GM23338 (cell line): ENCODE measurements around the gene APOM. TPM values are rescaled to one million over a fixed set of nuclear protein-coding genes. Genes with fewer than 3 reads are reported as not detected.

Source experiments
- ATAC-seq: fragments of 200-7000 bp; cut with Tn5 transposase; 3 replicates; pipeline ENCODE4 v1.9.1; 2020
- DNase-seq: peaks from one replicate; pipeline ENCODE4 v3.0.0-alpha.2; 2015; ENCODE audit warnings: low spot score
- H2AFZ ChIP-seq: fragments of 200-600 bp; sonication (generic); 2 replicates; pipeline ENCODE4 v1.8.0; 2016; ENCODE audit warnings: antibody characterized with exemption, mild to moderate bottlenecking, moderate library complexity
- H3F3A ChIP-seq: fragments of 200-600 bp; sonication (generic); replicated peaks from 2 replicates; pipeline ENCODE4 v1.8.0; 2017; ENCODE audit warnings: antibody characterized with exemption, mixed run types, low read depth
- H3K27ac ChIP-seq: fragments of 200-600 bp; sonication (generic); 2 replicates; pipeline ENCODE4 v1.6.1; 2016; ENCODE audit warnings: low read depth
- H3K27me3 ChIP-seq: fragments of 200-600 bp; sonication (generic); 2 replicates; pipeline ENCODE4 v1.8.0; 2016; ENCODE audit warnings: mild to moderate bottlenecking, mixed run types, moderate library complexity; ENCODE audit not compliant: insufficient read depth
- H3K36me3 ChIP-seq: fragments of 200-600 bp; sonication (generic); 2 replicates; pipeline ENCODE4 v1.8.0; 2016; ENCODE audit warnings: mild to moderate bottlenecking; ENCODE audit not compliant: insufficient read depth
- H3K4me1 ChIP-seq: fragments of 200-600 bp; sonication (generic); 2 replicates; pipeline ENCODE4 v1.8.0; 2016; ENCODE audit warnings: mild to moderate bottlenecking, moderate library complexity; ENCODE audit not compliant: insufficient read depth
- H3K4me2 ChIP-seq: fragments of 200-600 bp; sonication (generic); 2 replicates; pipeline ENCODE4 v1.7.1; 2017; ENCODE audit warnings: mixed run types
- H3K4me3 ChIP-seq: fragments of 200-600 bp; sonication (generic); 2 replicates; pipeline ENCODE4 v1.6.1; 2016; ENCODE audit warnings: mixed run types
- H3K79me2 ChIP-seq: fragments of 200-600 bp; sonication (generic); replicated peaks from 2 replicates; pipeline ENCODE4 v1.8.0; 2017; ENCODE audit warnings: mild to moderate bottlenecking; ENCODE audit not compliant: insufficient read depth
- H3K9me2 ChIP-seq: fragments of 200-600 bp; sonication (generic); 2 replicates; pipeline ENCODE4 v1.8.0; 2017; ENCODE audit not compliant: insufficient read depth
- H4K20me1 ChIP-seq: fragments of 200-600 bp; sonication (generic); replicated peaks from 2 replicates; pipeline ENCODE4 v1.8.0; 2017; ENCODE audit warnings: mild to moderate bottlenecking; ENCODE audit not compliant: insufficient read depth
- H3K27ac Mint-ChIP-seq: 2 replicates; pipeline ENCODE4 v1.8.0; 2020; ENCODE audit warnings: inconsistent platforms, mild to moderate bottlenecking, moderate library complexity, mixed read lengths
- H3K27me3 Mint-ChIP-seq: 3 replicates; pipeline ENCODE4 v1.8.0; 2022; ENCODE audit warnings: low read depth, mild to moderate bottlenecking, moderate library complexity, mixed read lengths, inconsistent platforms; ENCODE audit not compliant: insufficient read depth, poor library complexity
- H3K36me3 Mint-ChIP-seq: 3 replicates; pipeline ENCODE4 v1.8.0; 2021; ENCODE audit warnings: low read depth, mild to moderate bottlenecking, inconsistent platforms, moderate library complexity, mixed read lengths
- H3K4me1 Mint-ChIP-seq: 3 replicates; pipeline ENCODE4 v1.8.0; 2020; ENCODE audit warnings: mild to moderate bottlenecking, inconsistent platforms, mixed read lengths
- H3K4me3 Mint-ChIP-seq: 3 replicates; pipeline ENCODE4 v1.8.0; 2021; ENCODE audit warnings: moderate library complexity, mild to moderate bottlenecking, inconsistent platforms, mixed read lengths
- H3K9me3 Mint-ChIP-seq: 3 replicates; pipeline ENCODE4 v1.8.0; 2020; ENCODE audit warnings: moderate library complexity, mild to moderate bottlenecking, inconsistent platforms, mixed read lengths
- CREB1 ChIP-seq: fragments of 250-450 bp; sonication (Bioruptor Pico); IDR thresholded peaks from 2 replicates; pipeline ENCODE4 v1.5.0; 2020; ENCODE audit warnings: low read depth, mild to moderate bottlenecking, moderate library complexity
- ETS1 ChIP-seq: IDR thresholded peaks from 2 replicates; pipeline ENCODE4 v1.6.1; 2016; ENCODE audit warnings: antibody characterized with exemption
- EZH2 ChIP-seq: fragments of 200-600 bp; sonication (generic); IDR thresholded peaks from one replicate; pipeline ENCODE4 v1.8.0; 2017; ENCODE audit warnings: antibody characterized with exemption, mild to moderate bottlenecking, low read depth; ENCODE audit not compliant: unreplicated experiment
- EZH2phosphoT487 ChIP-seq: fragments of 200-600 bp; sonication (generic); IDR thresholded peaks from one replicate; pipeline ENCODE4 v1.8.1; 2018; ENCODE audit warnings: antibody characterized with exemption; ENCODE audit not compliant: unreplicated experiment
- JUNB ChIP-seq: IDR thresholded peaks from one replicate; pipeline ENCODE4 v1.6.1; 2016; ENCODE audit warnings: antibody characterized with exemption; ENCODE audit not compliant: unreplicated experiment
- NANOG ChIP-seq: IDR thresholded peaks from 2 replicates; pipeline ENCODE4 v1.6.1; 2016; ENCODE audit warnings: antibody characterized with exemption, borderline replicate concordance
- POLR2AphosphoS5 ChIP-seq: IDR thresholded peaks from 2 replicates; pipeline ENCODE4 v1.6.1; 2016; ENCODE audit warnings: antibody characterized with exemption, low read depth
- STAT1 ChIP-seq: IDR thresholded peaks from one replicate; pipeline ENCODE4 v1.6.1; 2016; ENCODE audit warnings: antibody characterized with exemption; ENCODE audit not compliant: unreplicated experiment
- ZNF114 ChIP-seq: fragments of 250-450 bp; sonication (Bioruptor Pico); IDR thresholded peaks from 2 replicates; pipeline ENCODE4 v1.5.0; 2020; ENCODE audit warnings: mild to moderate bottlenecking, moderate library complexity
- ZNF331 ChIP-seq: fragments of 250-450 bp; sonication (Bioruptor Pico); IDR thresholded peaks from 2 replicates; pipeline ENCODE4 v1.5.0; 2020; ENCODE audit warnings: low read depth, mild to moderate bottlenecking, moderate library complexity
- polyA plus RNA-seq: library from polyadenylated mRNA; unstranded; fragments of >200 nt; fragmentation: Nextera tagmentation; extraction: Ambion mirVana; gene quantifications from 2 replicates; pipeline ENCODE4 v1.2.1, GENCODE V29; 2016
- total RNA-seq: library from RNA; depleted of rRNA; stranded (reverse); fragments of >200 nt; shearing (Covaris generic); gene quantifications from 2 replicates; pipeline ENCODE4 v1.2.3, GENCODE V29; 2014
- TF ChIP-seq, protein P1 (sequence below): IDR thresholded peaks from one replicate; pipeline ENCODE4 v1.6.1; 2018; ENCODE audit warnings: antibody characterized with exemption; ENCODE audit not compliant: unreplicated experiment
- TF ChIP-seq, protein P2 (sequence below), 2 experiments: fragments of 200-600 bp in 1 of 2; sonication (generic) in 1 of 2; conservative IDR thresholded peaks; 2 replicates each; pipeline versions ENCODE4 v1.5.1 to v1.6.1; 2016 to 2017; ENCODE audit warnings: antibody characterized with exemption in 2 of 2, low read depth in 2 of 2, mild to moderate bottlenecking in 2 of 2, moderate library complexity in 1 of 2
- TF ChIP-seq, protein P3 (sequence below): fragments of 250-450 bp; sonication (Bioruptor Pico); IDR thresholded peaks from 2 replicates; pipeline ENCODE4 v1.5.0; 2020; ENCODE audit warnings: mild to moderate bottlenecking, moderate library complexity

APOM gene
- total and polyA plus RNA-seq, 2 experiments from 2014 or later = 1.2 to 10.7 TPM

DNA sequence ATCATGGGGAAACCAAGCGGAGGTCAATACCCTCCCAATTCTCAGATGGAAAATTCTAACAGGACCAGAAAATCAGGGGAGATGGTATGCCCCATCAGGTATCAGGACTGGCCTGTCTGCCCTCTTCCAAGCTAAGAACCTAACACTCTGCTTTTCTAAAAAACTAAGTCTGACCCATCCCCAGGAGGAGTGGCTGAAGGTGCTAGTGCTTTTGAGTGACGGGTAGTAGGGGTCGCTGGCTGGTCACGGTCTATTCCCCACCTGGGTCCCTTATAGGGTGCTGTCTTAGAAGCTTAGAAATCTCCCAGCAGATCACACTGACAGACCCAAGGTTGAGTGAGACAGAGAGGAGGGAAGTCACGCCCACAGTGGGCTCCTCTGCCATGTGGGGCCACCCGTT is 37.8 kb downstream of the APOM start:
- Histone ChIP-seq H3F3A (no peaks in the 10 kb centered on the region), H3K27ac (no peak overlapping the region), H3K4me1 (no peaks in the 10 kb centered on the region), H3K79me2 (no peaks in the 10 kb centered on the region; the same call in 1 of the 2 replicates), H3K4me2 (no peak overlapping the region), H4K20me1 (no peaks in the 10 kb centered on the region), H3K4me3 (no peak overlapping the region), H3K27me3 (no peaks in the 10 kb centered on the region), H2AFZ (no peak overlapping the region), H3K36me3 (peaks cover 6% of the 10 kb centered on the region; the same call in 1 of the 2 replicates), H3K9me2 (no peaks in the 10 kb centered on the region)
- no peaks in the 10 kb centered on the region for H3K4me1 Mint-ChIP-seq
- no peak overlapping the region for H3K4me3 Mint-ChIP-seq
- H3K9me3 Mint-ChIP-seq = no peaks in the 10 kb centered on the region
- TF ChIP-seq, protein P1, sequence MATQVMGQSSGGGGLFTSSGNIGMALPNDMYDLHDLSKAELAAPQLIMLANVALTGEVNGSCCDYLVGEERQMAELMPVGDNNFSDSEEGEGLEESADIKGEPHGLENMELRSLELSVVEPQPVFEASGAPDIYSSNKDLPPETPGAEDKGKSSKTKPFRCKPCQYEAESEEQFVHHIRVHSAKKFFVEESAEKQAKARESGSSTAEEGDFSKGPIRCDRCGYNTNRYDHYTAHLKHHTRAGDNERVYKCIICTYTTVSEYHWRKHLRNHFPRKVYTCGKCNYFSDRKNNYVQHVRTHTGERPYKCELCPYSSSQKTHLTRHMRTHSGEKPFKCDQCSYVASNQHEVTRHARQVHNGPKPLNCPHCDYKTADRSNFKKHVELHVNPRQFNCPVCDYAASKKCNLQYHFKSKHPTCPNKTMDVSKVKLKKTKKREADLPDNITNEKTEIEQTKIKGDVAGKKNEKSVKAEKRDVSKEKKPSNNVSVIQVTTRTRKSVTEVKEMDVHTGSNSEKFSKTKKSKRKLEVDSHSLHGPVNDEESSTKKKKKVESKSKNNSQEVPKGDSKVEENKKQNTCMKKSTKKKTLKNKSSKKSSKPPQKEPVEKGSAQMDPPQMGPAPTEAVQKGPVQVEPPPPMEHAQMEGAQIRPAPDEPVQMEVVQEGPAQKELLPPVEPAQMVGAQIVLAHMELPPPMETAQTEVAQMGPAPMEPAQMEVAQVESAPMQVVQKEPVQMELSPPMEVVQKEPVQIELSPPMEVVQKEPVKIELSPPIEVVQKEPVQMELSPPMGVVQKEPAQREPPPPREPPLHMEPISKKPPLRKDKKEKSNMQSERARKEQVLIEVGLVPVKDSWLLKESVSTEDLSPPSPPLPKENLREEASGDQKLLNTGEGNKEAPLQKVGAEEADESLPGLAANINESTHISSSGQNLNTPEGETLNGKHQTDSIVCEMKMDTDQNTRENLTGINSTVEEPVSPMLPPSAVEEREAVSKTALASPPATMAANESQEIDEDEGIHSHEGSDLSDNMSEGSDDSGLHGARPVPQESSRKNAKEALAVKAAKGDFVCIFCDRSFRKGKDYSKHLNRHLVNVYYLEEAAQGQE = no peak
- TF ChIP-seq JUNB = no peak
- no peak for TF ChIP-seq EZH2phosphoT487
- no peak for TF ChIP-seq NANOG
- TF ChIP-seq, protein P2, sequence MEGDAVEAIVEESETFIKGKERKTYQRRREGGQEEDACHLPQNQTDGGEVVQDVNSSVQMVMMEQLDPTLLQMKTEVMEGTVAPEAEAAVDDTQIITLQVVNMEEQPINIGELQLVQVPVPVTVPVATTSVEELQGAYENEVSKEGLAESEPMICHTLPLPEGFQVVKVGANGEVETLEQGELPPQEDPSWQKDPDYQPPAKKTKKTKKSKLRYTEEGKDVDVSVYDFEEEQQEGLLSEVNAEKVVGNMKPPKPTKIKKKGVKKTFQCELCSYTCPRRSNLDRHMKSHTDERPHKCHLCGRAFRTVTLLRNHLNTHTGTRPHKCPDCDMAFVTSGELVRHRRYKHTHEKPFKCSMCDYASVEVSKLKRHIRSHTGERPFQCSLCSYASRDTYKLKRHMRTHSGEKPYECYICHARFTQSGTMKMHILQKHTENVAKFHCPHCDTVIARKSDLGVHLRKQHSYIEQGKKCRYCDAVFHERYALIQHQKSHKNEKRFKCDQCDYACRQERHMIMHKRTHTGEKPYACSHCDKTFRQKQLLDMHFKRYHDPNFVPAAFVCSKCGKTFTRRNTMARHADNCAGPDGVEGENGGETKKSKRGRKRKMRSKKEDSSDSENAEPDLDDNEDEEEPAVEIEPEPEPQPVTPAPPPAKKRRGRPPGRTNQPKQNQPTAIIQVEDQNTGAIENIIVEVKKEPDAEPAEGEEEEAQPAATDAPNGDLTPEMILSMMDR (conservative IDR thresholded peaks at IDR 0.05; ENCODE audit: low read depth in 2 of 2) = no peak
- TF ChIP-seq STAT1 = no peak
- no peak for TF ChIP-seq POLR2AphosphoS5
- no peak for TF ChIP-seq CREB1 (CRISPR knock-in tag)
- TF ChIP-seq EZH2 = no peak
- no peak for TF ChIP-seq ZNF114 (CRISPR knock-in tag)
- TF ChIP-seq, protein P3, sequence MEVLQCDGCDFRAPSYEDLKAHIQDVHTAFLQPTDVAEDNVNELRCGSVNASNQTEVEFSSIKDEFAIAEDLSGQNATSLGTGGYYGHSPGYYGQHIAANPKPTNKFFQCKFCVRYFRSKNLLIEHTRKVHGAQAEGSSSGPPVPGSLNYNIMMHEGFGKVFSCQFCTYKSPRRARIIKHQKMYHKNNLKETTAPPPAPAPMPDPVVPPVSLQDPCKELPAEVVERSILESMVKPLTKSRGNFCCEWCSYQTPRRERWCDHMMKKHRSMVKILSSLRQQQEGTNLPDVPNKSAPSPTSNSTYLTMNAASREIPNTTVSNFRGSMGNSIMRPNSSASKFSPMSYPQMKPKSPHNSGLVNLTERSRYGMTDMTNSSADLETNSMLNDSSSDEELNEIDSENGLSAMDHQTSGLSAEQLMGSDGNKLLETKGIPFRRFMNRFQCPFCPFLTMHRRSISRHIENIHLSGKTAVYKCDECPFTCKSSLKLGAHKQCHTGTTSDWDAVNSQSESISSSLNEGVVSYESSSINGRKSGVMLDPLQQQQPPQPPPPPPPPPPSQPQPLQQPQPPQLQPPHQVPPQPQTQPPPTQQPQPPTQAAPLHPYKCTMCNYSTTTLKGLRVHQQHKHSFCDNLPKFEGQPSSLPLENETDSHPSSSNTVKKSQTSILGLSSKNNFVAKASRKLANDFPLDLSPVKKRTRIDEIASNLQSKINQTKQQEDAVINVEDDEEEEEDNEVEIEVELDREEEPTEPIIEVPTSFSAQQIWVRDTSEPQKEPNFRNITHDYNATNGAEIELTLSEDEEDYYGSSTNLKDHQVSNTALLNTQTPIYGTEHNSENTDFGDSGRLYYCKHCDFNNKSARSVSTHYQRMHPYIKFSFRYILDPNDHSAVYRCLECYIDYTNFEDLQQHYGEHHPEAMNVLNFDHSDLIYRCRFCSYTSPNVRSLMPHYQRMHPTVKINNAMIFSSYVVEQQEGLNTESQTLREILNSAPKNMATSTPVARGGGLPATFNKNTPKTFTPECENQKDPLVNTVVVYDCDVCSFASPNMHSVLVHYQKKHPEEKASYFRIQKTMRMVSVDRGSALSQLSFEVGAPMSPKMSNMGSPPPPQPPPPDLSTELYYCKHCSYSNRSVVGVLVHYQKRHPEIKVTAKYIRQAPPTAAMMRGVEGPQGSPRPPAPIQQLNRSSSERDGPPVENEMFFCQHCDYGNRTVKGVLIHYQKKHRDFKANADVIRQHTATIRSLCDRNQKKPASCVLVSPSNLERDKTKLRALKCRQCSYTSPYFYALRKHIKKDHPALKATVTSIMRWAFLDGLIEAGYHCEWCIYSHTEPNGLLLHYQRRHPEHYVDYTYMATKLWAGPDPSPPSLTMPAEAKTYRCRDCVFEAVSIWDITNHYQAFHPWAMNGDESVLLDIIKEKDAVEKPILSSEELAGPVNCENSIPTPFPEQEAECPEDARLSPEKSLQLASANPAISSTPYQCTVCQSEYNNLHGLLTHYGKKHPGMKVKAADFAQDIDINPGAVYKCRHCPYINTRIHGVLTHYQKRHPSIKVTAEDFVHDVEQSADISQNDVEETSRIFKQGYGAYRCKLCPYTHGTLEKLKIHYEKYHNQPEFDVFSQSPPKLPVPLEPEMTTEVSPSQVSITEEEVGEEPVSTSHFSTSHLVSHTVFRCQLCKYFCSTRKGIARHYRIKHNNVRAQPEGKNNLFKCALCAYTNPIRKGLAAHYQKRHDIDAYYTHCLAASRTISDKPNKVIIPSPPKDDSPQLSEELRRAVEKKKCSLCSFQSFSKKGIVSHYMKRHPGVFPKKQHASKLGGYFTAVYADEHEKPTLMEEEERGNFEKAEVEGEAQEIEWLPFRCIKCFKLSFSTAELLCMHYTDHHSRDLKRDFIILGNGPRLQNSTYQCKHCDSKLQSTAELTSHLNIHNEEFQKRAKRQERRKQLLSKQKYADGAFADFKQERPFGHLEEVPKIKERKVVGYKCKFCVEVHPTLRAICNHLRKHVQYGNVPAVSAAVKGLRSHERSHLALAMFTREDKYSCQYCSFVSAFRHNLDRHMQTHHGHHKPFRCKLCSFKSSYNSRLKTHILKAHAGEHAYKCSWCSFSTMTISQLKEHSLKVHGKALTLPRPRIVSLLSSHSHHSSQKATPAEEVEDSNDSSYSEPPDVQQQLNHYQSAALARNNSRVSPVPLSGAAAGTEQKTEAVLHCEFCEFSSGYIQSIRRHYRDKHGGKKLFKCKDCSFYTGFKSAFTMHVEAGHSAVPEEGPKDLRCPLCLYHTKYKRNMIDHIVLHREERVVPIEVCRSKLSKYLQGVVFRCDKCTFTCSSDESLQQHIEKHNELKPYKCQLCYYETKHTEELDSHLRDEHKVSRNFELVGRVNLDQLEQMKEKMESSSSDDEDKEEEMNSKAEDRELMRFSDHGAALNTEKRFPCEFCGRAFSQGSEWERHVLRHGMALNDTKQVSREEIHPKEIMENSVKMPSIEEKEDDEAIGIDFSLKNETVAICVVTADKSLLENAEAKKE (CRISPR knock-in tag) = no peak
- no peak for TF ChIP-seq ETS1
- TF ChIP-seq ZNF331 = no peak
- peaks cover 27% of the 10 kb centered on the region for H3K36me3 Mint-ChIP-seq
- H3K27me3 Mint-ChIP-seq = peaks cover 5% of the 10 kb centered on the region
- H3K27ac Mint-ChIP-seq = no peak overlapping the region
- no peak for ATAC-seq
- DNase-seq = no peak
